Adrenal gland (tissue), 12 donors: ENCODE results near the gene COPB1. TPM values are rescaled to one million over a fixed set of nuclear protein-coding genes. Genes with fewer than 3 reads are reported as not detected.

Experiments used
- DNase-seq, 7 donors: peaks; one replicate each; pipeline ENCODE4 v3.0.0-alpha.2; 2019 to 2020
- H3K27ac ChIP-seq, 5 donors: fragments of 200-600 bp; sonication (generic) in 4 of 5; 1 replicate in 3 of 5; 2 replicates in 2 of 5; pipeline versions ENCODE4 v1.5.1 to v1.8.0; 2016 to 2020; ENCODE audit warnings: mild to moderate bottlenecking in 1 of 5
- H3K27me3 ChIP-seq: fragments of 200-600 bp; 2 replicates; pipeline ENCODE4 v1.8.0; 2021
- H3K36me3 ChIP-seq, 2 donors: fragments of 200-600 bp; replicated peaks in 1 of 2; 1 replicate in 1 of 2; 2 replicates in 1 of 2; pipeline versions ENCODE4 v1.5.1 to v1.8.0; 2018 to 2022
- H3K4me1 ChIP-seq, 2 donors: fragments of 200-600 bp; replicated peaks in 1 of 2; 1 replicate in 1 of 2; 2 replicates in 1 of 2; pipeline versions ENCODE4 v1.5.1 to v1.8.0; 2018 to 2021
- H3K4me3 ChIP-seq, 4 donors: fragments of 200-600 bp; sonication (generic) in 3 of 4; one replicate each; pipeline ENCODE4 v1.5.1; 2016 to 2018
- H3K9me3 ChIP-seq, 3 donors: fragments of 200-600 bp; sonication (generic) in 1 of 3; replicated peaks in 1 of 3; 1 replicate in 2 of 3; 2 replicates in 1 of 3; pipeline versions ENCODE4 v1.5.1 to v1.8.0; 2016 to 2021
- CTCF ChIP-seq, 6 experiments: fragments of 450-650 bp in 4 of 6; fragments of 200-600 bp in 2 of 6; sonication (generic) in 1 of 6; IDR thresholded peaks; 1 replicate in 5 of 6; 2 replicates in 1 of 6; pipeline versions ENCODE4 v1.5.1 to v1.8.0; 2016 to 2021; ENCODE audit warnings: antibody characterized with exemption in 6 of 6, mild to moderate bottlenecking in 2 of 6, moderate library complexity in 1 of 6
- POLR2A ChIP-seq, 2 donors: fragments of 450-650 bp; IDR thresholded peaks; one replicate each; pipeline ENCODE4 v1.6.1; 2017; ENCODE audit warnings: antibody characterized with exemption in 2 of 2, mild to moderate bottlenecking in 2 of 2, moderate library complexity in 1 of 2
- WGBS, 4 donors: extraction: QIAGEN DNeasy Blood & Tissue Kit in 2 of 4; methylation state at CpG; one replicate each; pipeline versions ENCODE4 v1.1.5 to v1.1.7; 2013 to 2017; 5-methylcytosine and 5-hydroxymethylcytosine counted together
- intact Hi-C, 2 donors: fragments of 100-400 bp; cut with DNase I; formaldehyde crosslinking; loops; one replicate each; pipeline versions ENCODE4 v1.14.1 to v1.15.0; 2022 to 2023
- polyA plus RNA-seq, 3 donors: library from polyadenylated mRNA; stranded (reverse); fragments of 200-250 nt in 2 of 3; fragments of 350-450 nt in 1 of 3; fragmentation: Illumina TruSeq in 1 of 3; extraction: RNeasy Lipid Tissue Mini Kit (QIAGEN cat#74804) in 1 of 3; gene quantifications; one replicate each; pipeline ENCODE4 v1.2.3, GENCODE V29; 2013 to 2014
- total RNA-seq, 9 donors: library from RNA; depleted of rRNA in 4 of 9; stranded (reverse); fragments of >200 nt in 4 of 9; fragments of 120-200 nt in 1 of 9; fragmentation: NEBNext Ultra II Directional in 1 of 9; extraction: Animal tissue kit (Norgen Biotek cat#: 25700) in 1 of 9; gene quantifications; one replicate each; pipeline versions ENCODE4 v1.1.0 to v1.2.4, GENCODE V29; 2013 to 2023
- donor health status: healthy with polysubstance abuse.
- donor health status: Bipolar disorder and iron deficiency.
- donor health status: DM: yes; HTN: yes; CAD: no.
- donor health status: DM: no; HTN: no; CAD: no.
- donor health status: DM: no; HTN: no; CAD: no.
- donor health status: DM: yes; HTN: yes; CAD: no.

Gene COPB1
- total and polyA plus RNA-seq, 12 donors = 45.2 to 175 (median 87.4) TPM

DNA sequence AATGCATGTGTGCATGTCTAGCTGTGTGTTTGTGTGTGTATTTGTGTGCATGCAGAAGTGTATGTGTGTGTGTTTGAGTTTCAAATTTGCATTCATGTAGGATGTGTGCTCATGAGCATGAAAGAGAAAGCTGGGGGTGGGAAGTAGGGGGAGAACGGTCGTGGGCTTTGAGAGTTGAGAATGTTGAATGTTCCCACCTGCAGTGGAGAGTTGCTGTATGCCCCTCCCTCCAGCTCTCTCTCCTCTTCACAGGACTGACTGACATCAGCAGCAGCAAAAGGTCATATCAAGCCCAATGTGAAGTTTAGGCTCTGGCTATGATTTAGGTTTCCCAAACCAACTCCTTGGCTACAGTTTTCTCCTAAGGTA, 76.8 kb downstream of the COPB1 start:
- intact Hi-C loops = no loop called here
- 29 to 67% (median 31%) methylated on average over 2 of the region's 2 CpGs for WGBS, 4 donors
- H3K4me3 ChIP-seq = no peak overlapping the region
- no peaks in the 10 kb centered on the region for H3K27me3 ChIP-seq
- H3K27ac ChIP-seq = peak overlapping the region in 1 of 5 donors; percentile 64
- no peaks in the 10 kb centered on the region for H3K9me3 ChIP-seq
- DNase-seq = no peak
- TF ChIP-seq POLR2A (IDR thresholded peaks at IDR 0.05) = no peak
- no peak for TF ChIP-seq CTCF (IDR thresholded peaks at IDR 0.05)
- H3K36me3 ChIP-seq = no peaks in the 10 kb centered on the region
- peaks cover 8 to 17% of the 10 kb centered on the region in 2 donors for H3K4me1 ChIP-seq

DNA sequence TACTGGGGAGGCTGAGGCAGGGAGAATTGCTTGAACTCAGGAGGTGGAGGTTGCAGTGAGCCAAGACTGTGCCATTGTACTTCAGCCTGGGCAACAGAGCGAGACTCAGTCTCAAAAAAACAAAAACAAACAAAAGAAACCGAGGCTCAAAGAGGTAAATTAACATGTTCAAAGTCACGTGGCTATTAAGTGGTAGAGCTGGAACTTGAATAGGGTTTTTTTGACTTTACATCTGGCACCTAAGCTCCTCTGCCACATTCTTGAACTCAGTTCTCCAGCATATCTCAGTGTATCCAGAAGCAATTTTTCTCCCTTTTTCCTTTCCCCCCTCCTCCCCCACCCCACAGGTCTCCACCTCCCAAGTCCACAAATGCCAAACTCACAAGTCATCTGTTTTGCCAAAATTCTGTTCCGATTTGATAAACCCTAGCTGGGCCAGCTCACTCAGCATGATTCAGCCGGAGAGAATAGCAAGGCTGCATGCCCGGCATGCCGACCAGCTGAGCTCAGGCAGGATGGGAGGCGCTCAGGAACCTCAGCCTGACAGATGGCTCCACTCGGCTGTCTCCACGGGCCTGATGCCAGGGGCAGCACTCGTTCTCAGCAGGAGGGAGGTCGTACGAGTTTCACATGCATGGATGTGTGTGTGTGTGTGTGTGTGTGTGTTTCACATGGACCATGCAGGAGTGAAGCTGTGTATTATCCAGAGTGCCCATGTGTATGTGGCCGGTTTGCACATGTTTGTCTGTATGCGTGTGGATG, 77.4 kb downstream of the COPB1 start:
- peak overlapping the region in 1 of 5 donors; percentile 64 for H3K27ac ChIP-seq
- no peaks in the 10 kb centered on the region for H3K27me3 ChIP-seq
- intact Hi-C loops = no loop called here
- peak in 1 of 2 donors; percentile 11 for TF ChIP-seq POLR2A (IDR thresholded peaks at IDR 0.05)
- TF ChIP-seq CTCF (IDR thresholded peaks at IDR 0.05) = no peak
- H3K4me1 ChIP-seq = peaks cover 8 to 17% of the 10 kb centered on the region in 2 donors
- WGBS, 4 donors = 18 to 31% (median 22%) methylated on average over 10 to 15 of the region's 15 CpGs
- no peaks in the 10 kb centered on the region for H3K36me3 ChIP-seq
- no peaks in the 10 kb centered on the region for H3K9me3 ChIP-seq
- no peak overlapping the region for H3K4me3 ChIP-seq
- DNase-seq = peak; percentile 67 to 95 (median 92)

GRCh38 chr11:14420223-14420622, 79.4 kb downstream of the COPB1 start:
- peaks cover 8 to 17% of the 10 kb centered on the region in 2 donors for H3K4me1 ChIP-seq
- no peak overlapping the region for H3K4me3 ChIP-seq
- intact Hi-C loops = no loop called here
- no peaks in the 10 kb centered on the region for H3K27me3 ChIP-seq
- DNase-seq = no peak
- WGBS, 4 donors = 88 to 97% (median 92%) methylated on average over 3 of the region's 3 CpGs
- H3K36me3 ChIP-seq = no peaks in the 10 kb centered on the region
- H3K9me3 ChIP-seq = no peaks in the 10 kb centered on the region
- TF ChIP-seq POLR2A (IDR thresholded peaks at IDR 0.05) = no peak
- no peak for TF ChIP-seq CTCF (IDR thresholded peaks at IDR 0.05)
- H3K27ac ChIP-seq = no peak overlapping the region

DNA sequence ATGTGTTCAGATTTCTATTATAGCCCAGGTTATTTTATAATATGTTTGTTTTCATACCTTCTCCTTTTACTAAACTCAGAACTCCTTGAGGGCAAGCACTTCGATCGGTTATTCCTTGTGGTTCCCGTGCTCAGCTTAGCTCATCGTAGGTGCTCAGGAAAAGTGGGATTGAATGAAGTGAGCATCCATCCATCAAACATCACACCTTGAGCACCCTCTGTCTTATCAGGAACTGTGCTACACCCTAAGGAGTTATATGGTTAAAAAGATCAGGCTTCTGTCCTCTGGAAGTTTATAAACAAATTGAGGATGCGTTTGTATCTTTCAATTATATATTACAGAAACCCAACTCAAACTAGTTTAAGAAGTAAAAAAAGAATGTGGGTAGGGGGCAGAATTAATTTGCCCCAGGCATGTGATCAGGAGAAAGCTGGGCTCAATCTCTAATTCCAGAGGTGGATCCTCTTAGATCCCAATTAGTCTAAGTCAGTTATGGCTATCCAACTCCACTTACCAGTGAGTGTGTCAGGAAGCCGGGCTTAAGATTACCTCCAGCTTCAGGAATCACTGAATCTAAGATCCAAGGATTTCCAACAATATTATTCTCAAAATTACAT, 80.7 kb downstream of the COPB1 start:
- no peak for TF ChIP-seq POLR2A (IDR thresholded peaks at IDR 0.05)
- peak in 1 of 6 experiments; percentile 26 for TF ChIP-seq CTCF (IDR thresholded peaks at IDR 0.05)
- Histone ChIP-seq H3K4me1 (peaks cover 8 to 16% of the 10 kb centered on the region in 2 donors), H3K9me3 (no peaks in the 10 kb centered on the region), H3K27me3 (no peaks in the 10 kb centered on the region), H3K27ac (no peak overlapping the region), H3K4me3 (no peak overlapping the region), H3K36me3 (no peaks in the 10 kb centered on the region)
- WGBS, 4 donors = 82 to 87% (median 84%) methylated on average over 6 of the region's 6 CpGs
- DNase-seq = no peak
- intact Hi-C loops = no loop called here
